H9 (cell line): ENCODE measurements around the gene TEX51. TPM values are rescaled to one million over a fixed set of nuclear protein-coding genes. Genes with fewer than 3 reads are reported as not detected.

Source experiments
- DNase-seq: peaks from one replicate; pipeline ENCODE4 v3.0.0-alpha.2; 2017
- H2AFZ ChIP-seq: one replicate; pipeline ENCODE4 v1.6.1; 2013; ENCODE audit warnings: mild to moderate bottlenecking, low read length, control low read depth, moderate library complexity
- H2AK5ac ChIP-seq: 2 replicates; pipeline ENCODE4 v1.6.1; 2013; ENCODE audit warnings: low read length, control low read depth, mixed read lengths; ENCODE audit not compliant: insufficient read length
- H2BK120ac ChIP-seq: one replicate; pipeline ENCODE4 v1.6.1; 2013; ENCODE audit warnings: low read depth, mild to moderate bottlenecking, low read length, control low read depth, inconsistent platforms; ENCODE audit not compliant: poor library complexity, severe bottlenecking
- H2BK12ac ChIP-seq: 2 replicates; pipeline ENCODE4 v1.6.1; 2013; ENCODE audit warnings: low read length, control low read depth, mixed read lengths, low read depth; ENCODE audit not compliant: insufficient read length
- H2BK15ac ChIP-seq: 2 replicates; pipeline ENCODE4 v1.6.1; 2013; ENCODE audit warnings: low read depth, low read length, control low read depth
- H2BK20ac ChIP-seq: one replicate; pipeline ENCODE4 v1.6.1; 2013; ENCODE audit warnings: low read depth, mild to moderate bottlenecking, low read length, control low read depth, inconsistent platforms; ENCODE audit not compliant: poor library complexity, severe bottlenecking
- H2BK5ac ChIP-seq: 2 replicates; pipeline ENCODE4 v1.6.1; 2013; ENCODE audit warnings: low read length, control low read depth, mixed read lengths; ENCODE audit not compliant: insufficient read length
- H3K14ac ChIP-seq: 2 replicates; pipeline ENCODE4 v1.6.1; 2013; ENCODE audit warnings: low read length, control low read depth; ENCODE audit not compliant: insufficient read depth
- H3K18ac ChIP-seq: 2 replicates; pipeline ENCODE4 v1.6.1; 2013; ENCODE audit warnings: low read depth, mild to moderate bottlenecking, mixed read lengths, low read length, control low read depth; ENCODE audit not compliant: insufficient read length
- H3K23ac ChIP-seq: 2 replicates; pipeline ENCODE4 v1.6.1; 2013; ENCODE audit warnings: low read length, control low read depth, mixed read lengths, low read depth; ENCODE audit not compliant: insufficient read length
- H3K23me2 ChIP-seq: 2 replicates; pipeline ENCODE4 v1.6.1; 2013; ENCODE audit warnings: low read depth, mild to moderate bottlenecking, mixed read lengths, low read length, control low read depth; ENCODE audit not compliant: insufficient read length, poor library complexity, severe bottlenecking
- H3K27ac ChIP-seq: 2 replicates; pipeline ENCODE4 v1.5.1; 2013; ENCODE audit warnings: low read length, control low read depth, mixed read lengths, low read depth; ENCODE audit not compliant: insufficient read length
- H3K27me3 ChIP-seq: 2 replicates; pipeline ENCODE4 v1.6.1; 2013; ENCODE audit warnings: low read length, control low read depth, inconsistent platforms; ENCODE audit not compliant: insufficient read depth
- H3K4ac ChIP-seq: 2 replicates; pipeline ENCODE4 v1.6.1; 2013; ENCODE audit warnings: low read depth, mild to moderate bottlenecking, control low read depth, inconsistent platforms, low read length, moderate library complexity
- H3K4me1 ChIP-seq: 2 replicates; pipeline ENCODE4 v1.6.1; 2013; ENCODE audit warnings: low read length, control low read depth, inconsistent platforms; ENCODE audit not compliant: insufficient read depth
- H3K4me2 ChIP-seq: 2 replicates; pipeline ENCODE4 v1.6.1; 2013; ENCODE audit warnings: low read length, control low read depth, mixed read lengths; ENCODE audit not compliant: insufficient read length, insufficient read depth
- H3K56ac ChIP-seq: 2 replicates; pipeline ENCODE4 v1.6.1; 2013; ENCODE audit warnings: low read depth, mild to moderate bottlenecking, mixed read lengths, low read length, control low read depth; ENCODE audit not compliant: insufficient read length
- H3K79me1 ChIP-seq: 2 replicates; pipeline ENCODE4 v1.6.1; 2013; ENCODE audit warnings: low read depth, mild to moderate bottlenecking, moderate library complexity, low read length, control low read depth, inconsistent platforms; ENCODE audit not compliant: insufficient read depth, poor library complexity, severe bottlenecking
- H3K79me2 ChIP-seq: 2 replicates; pipeline ENCODE4 v1.6.1; 2013; ENCODE audit warnings: low read length, control low read depth, inconsistent platforms; ENCODE audit not compliant: insufficient read depth
- H3K9ac ChIP-seq: 2 replicates; pipeline ENCODE4 v1.6.1; 2013; ENCODE audit warnings: low read length, control low read depth, mixed read lengths; ENCODE audit not compliant: insufficient read length; ENCODE audit errors: extremely low read depth
- H3K9me3 ChIP-seq: one replicate; pipeline ENCODE4 v1.6.1; 2013; ENCODE audit warnings: low read depth, low read length, inconsistent platforms; ENCODE audit not compliant: control insufficient read depth
- H3T11ph ChIP-seq: one replicate; pipeline ENCODE4 v1.6.1; 2013; ENCODE audit warnings: mild to moderate bottlenecking, low read length, control low read depth, inconsistent platforms
- H4K20me1 ChIP-seq: one replicate; pipeline ENCODE4 v1.6.1; 2013; ENCODE audit not compliant: control insufficient read depth, insufficient read length, insufficient read depth
- H4K5ac ChIP-seq: 2 replicates; pipeline ENCODE4 v1.6.1; 2013; ENCODE audit warnings: low read depth, mild to moderate bottlenecking, mixed read lengths, low read length, control low read depth; ENCODE audit not compliant: insufficient read length
- H4K8ac ChIP-seq: replicated peaks from 2 replicates; pipeline ENCODE4 v1.6.1; 2013; ENCODE audit warnings: low read length, control low read depth, mixed read lengths, low read depth; ENCODE audit not compliant: insufficient read length
- H4K91ac ChIP-seq: 2 replicates; pipeline ENCODE4 v1.6.1; 2013; ENCODE audit warnings: low read depth, mild to moderate bottlenecking, moderate library complexity, mixed read lengths, low read length, control low read depth; ENCODE audit not compliant: insufficient read length
- H3K27ac Mint-ChIP-seq, 3 experiments: 2 replicates in 2 of 3; 3 replicates in 1 of 3; pipeline ENCODE4 v1.8.0; 2020 to 2021; ENCODE audit warnings: mixed read lengths in 3 of 3, mild to moderate bottlenecking in 1 of 3, moderate library complexity in 1 of 3
- H3K27me3 Mint-ChIP-seq: 2 replicates; pipeline ENCODE4 v1.8.0; 2021; ENCODE audit warnings: low read depth, mild to moderate bottlenecking, moderate library complexity, mixed read lengths
- H3K36me3 Mint-ChIP-seq, 3 experiments: 2 replicates in 2 of 3; 3 replicates in 1 of 3; pipeline ENCODE4 v1.8.0; 2020 to 2021; ENCODE audit warnings: low read depth in 3 of 3, mixed read lengths in 3 of 3; ENCODE audit not compliant: insufficient read depth in 1 of 3
- H3K4me1 Mint-ChIP-seq, 2 experiments: 2 replicates each; pipeline ENCODE4 v1.8.0; 2020; ENCODE audit warnings: mixed read lengths in 2 of 2
- H3K4me3 Mint-ChIP-seq, 2 experiments: 2 replicates in 1 of 2; 3 replicates in 1 of 2; pipeline ENCODE4 v1.8.0; 2020 to 2021; ENCODE audit warnings: mild to moderate bottlenecking in 2 of 2, mixed read lengths in 2 of 2, moderate library complexity in 1 of 2
- H3K9me3 Mint-ChIP-seq, 2 experiments: 2 replicates in 1 of 2; 3 replicates in 1 of 2; pipeline ENCODE4 v1.8.0; 2020; ENCODE audit warnings: mild to moderate bottlenecking in 2 of 2, mixed read lengths in 2 of 2, moderate library complexity in 1 of 2
- WGBS: extraction: QIAGEN DNeasy Blood & Tissue Kit; methylation state at CpG from one replicate; pipeline ENCODE4 v1.1.7; 2013; ENCODE audit warnings: missing lambda C conversion rate, low lambda C conversion rate, mixed read lengths; ENCODE audit not compliant: insufficient read length; ENCODE audit errors: extremely low coverage; 5-methylcytosine and 5-hydroxymethylcytosine counted together
- total RNA-seq: library from RNA; stranded (reverse); gene quantifications from 2 replicates; pipeline ENCODE4 v1.2.1, GENCODE V29; 2021
- TF ChIP-seq, protein P1 (sequence below): fragments of 200-600 bp; sonication (generic); conservative IDR thresholded peaks from 3 replicates; pipeline ENCODE4 v1.8.0; 2021; ENCODE audit warnings: antibody characterized with exemption, mild to moderate bottlenecking

Gene TEX51
- total RNA-seq, 1 experiment from 2014 or later: not detected

DNA sequence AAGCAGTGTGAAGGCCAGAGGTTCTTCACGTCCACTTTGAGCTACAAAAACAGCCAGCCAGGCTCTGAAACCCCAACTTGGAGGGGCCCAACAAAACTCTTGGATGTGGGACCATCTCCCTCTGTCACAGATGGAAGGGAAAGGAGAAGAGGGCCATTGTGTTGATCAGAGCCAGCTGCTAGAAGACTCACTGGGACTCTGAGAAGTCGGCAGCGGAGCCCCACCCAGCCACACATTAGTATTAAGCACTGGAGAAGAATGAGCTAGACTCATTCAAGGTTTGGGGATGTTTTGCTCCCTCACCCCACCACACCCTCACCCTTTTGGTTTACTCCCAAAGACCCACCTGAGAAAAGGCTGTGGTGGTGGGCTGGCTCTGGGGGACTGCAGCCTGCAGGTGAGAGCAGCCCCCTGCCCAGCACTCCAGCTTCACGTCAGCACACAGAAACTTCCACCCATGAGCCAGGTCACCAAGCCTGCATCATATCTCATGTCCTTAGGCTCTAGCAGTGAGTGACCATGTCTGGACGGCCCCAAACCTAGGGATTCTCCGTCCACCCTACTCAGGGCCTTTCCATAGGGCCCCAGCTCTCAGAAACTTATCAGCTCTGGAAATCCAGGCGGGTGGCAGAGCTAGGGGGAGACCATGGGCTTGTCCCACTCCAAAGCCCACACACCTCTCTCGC is 12.6 kb downstream of the TEX51 start:
- Histone ChIP-seq H3T11ph (no peak overlapping the region), H3K9ac (no peak overlapping the region), H4K8ac (no peak overlapping the region), H2BK120ac (no peak overlapping the region), H3K14ac (no peak overlapping the region), H4K5ac (no peak overlapping the region), H2BK12ac (no peak overlapping the region), H3K79me1 (no peaks in the 10 kb centered on the region), H3K79me2 (no peaks in the 10 kb centered on the region), H4K20me1 (no peaks in the 10 kb centered on the region), H2AFZ (no peak overlapping the region), H3K23me2 (no peaks in the 10 kb centered on the region), H3K4ac (no peak overlapping the region), H3K27ac (no peak overlapping the region), H3K27me3 (no peaks in the 10 kb centered on the region), H3K23ac (no peak overlapping the region), H4K91ac (no peak overlapping the region), H2BK5ac (no peak overlapping the region), H3K9me3 (no peaks in the 10 kb centered on the region), H2AK5ac (no peak overlapping the region), H3K4me1 (no peaks in the 10 kb centered on the region), H3K18ac (no peak overlapping the region), H2BK15ac (no peak overlapping the region), H3K4me2 (no peak overlapping the region), H3K56ac (no peak overlapping the region), H2BK20ac (no peak overlapping the region)
- TF ChIP-seq, protein P1, sequence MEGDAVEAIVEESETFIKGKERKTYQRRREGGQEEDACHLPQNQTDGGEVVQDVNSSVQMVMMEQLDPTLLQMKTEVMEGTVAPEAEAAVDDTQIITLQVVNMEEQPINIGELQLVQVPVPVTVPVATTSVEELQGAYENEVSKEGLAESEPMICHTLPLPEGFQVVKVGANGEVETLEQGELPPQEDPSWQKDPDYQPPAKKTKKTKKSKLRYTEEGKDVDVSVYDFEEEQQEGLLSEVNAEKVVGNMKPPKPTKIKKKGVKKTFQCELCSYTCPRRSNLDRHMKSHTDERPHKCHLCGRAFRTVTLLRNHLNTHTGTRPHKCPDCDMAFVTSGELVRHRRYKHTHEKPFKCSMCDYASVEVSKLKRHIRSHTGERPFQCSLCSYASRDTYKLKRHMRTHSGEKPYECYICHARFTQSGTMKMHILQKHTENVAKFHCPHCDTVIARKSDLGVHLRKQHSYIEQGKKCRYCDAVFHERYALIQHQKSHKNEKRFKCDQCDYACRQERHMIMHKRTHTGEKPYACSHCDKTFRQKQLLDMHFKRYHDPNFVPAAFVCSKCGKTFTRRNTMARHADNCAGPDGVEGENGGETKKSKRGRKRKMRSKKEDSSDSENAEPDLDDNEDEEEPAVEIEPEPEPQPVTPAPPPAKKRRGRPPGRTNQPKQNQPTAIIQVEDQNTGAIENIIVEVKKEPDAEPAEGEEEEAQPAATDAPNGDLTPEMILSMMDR: no peak
- WGBS: no CpG with 5 or more reads among the region's 8 CpGs
- H3K4me1 Mint-ChIP-seq: peaks cover 5 to 12% of the 10 kb centered on the region in 2 experiments; a peak in 3 of 4 replicates
- no peaks in the 10 kb centered on the region; a peak in 1 of 7 replicates for H3K36me3 Mint-ChIP-seq
- DNase-seq: no peak
- no peaks in the 10 kb centered on the region; a peak in 2 of 5 replicates for H3K9me3 Mint-ChIP-seq
- H3K27ac Mint-ChIP-seq: no peak overlapping the region
- no peak overlapping the region for H3K4me3 Mint-ChIP-seq
- H3K27me3 Mint-ChIP-seq: peaks cover 38% of the 10 kb centered on the region
